Measurements from ENCODE around the gene PPP1R16B.

The PPP1R16B gene

GRCh38 chr20:38941726-38942389, 136.4 kb downstream of the PPP1R16B start:
- Histone ChIP-seq H3F3A (ENCODE audit: insufficient read depth) (0 out of 2 replicates have a peak, but pooled peaks cover 7% of the 10 kb centered on the region), H3K4me3 (ENCODE audit: insufficient read depth, low read length, poor library complexity, severe bottlenecking) (no peak overlapping the region), H3K36me3 (ENCODE audit: low read length) (peaks cover 33% of the 10 kb centered on the region; the same call in 1 of the 2 replicates), H3K79me2 (ENCODE audit: insufficient read depth, low read length) (peaks cover 76% of the 10 kb centered on the region), H3K27ac (ENCODE audit: low read depth, low read length) (no peak overlapping the region), H4K20me1 (ENCODE audit: low read depth, low read length) (peaks cover 27% of the 10 kb centered on the region; the same call in 1 of the 2 replicates), H3K9me3 (ENCODE audit: insufficient read depth, low read length) (no peaks in the 10 kb centered on the region), H3K9ac (ENCODE audit: low read length) (no peak overlapping the region), H2AFZ (ENCODE audit: low read depth, low read length, severe bottlenecking) (no peak overlapping the region), H3K9me2 (replicated peaks; ENCODE audit: insufficient read depth, low read length) (no peaks in the 10 kb centered on the region), H3K4me2 (ENCODE audit: low read depth, low read length, poor library complexity, severe bottlenecking) (no peak overlapping the region), H3K27me3 (ENCODE audit: low read length) (no peaks in the 10 kb centered on the region)
- no peak for TF ChIP-seq EZH2phosphoT487 (conservative IDR thresholded peaks at IDR 0.05; ENCODE audit: low read length)
- TF ChIP-seq CTCF (IDR thresholded peaks at IDR 0.05; ENCODE audit: insufficient read depth, low read length, poor library complexity, severe bottlenecking), result no peak

DNA sequence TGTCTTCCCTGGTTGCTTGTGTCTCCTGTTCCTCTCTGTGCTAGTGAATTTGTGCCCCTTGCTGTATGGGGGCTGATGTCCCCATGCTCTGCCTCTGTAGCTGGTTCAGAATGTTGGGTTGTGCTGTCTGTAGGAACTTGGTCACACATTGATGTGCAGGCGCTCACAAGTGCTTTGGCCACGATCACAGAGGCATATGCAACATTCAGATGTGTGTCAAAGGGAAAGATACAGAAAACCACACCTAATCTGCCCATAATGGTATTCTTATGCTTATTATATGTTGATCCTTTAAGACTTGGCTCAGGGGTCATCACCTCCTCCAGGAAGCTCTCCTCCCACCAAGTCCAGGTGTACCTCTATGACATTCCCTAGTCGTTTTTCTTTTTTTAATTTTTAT, 139.5 kb downstream of the PPP1R16B start:
- no peak overlapping the region for H3K4me2 ChIP-seq (ENCODE audit: low read depth, low read length, poor library complexity, severe bottlenecking)
- no peaks in the 10 kb centered on the region for H3K27me3 ChIP-seq (ENCODE audit: low read length)
- TF ChIP-seq CTCF (IDR thresholded peaks at IDR 0.05; ENCODE audit: insufficient read depth, low read length, poor library complexity, severe bottlenecking), result no peak
- TF ChIP-seq EZH2phosphoT487 (conservative IDR thresholded peaks at IDR 0.05; ENCODE audit: low read length), result no peak
- no peaks in the 10 kb centered on the region for H3K9me2 ChIP-seq (replicated peaks; ENCODE audit: insufficient read depth, low read length)
- H3K27ac ChIP-seq (ENCODE audit: low read depth, low read length), result no peak overlapping the region
- no peak overlapping the region for H3K4me3 ChIP-seq (ENCODE audit: insufficient read depth, low read length, poor library complexity, severe bottlenecking)
- H3K79me2 ChIP-seq (ENCODE audit: insufficient read depth, low read length), result peaks cover 54% of the 10 kb centered on the region
- peaks cover 52% of the 10 kb centered on the region for H3K36me3 ChIP-seq (ENCODE audit: low read length)
- H2AFZ ChIP-seq (ENCODE audit: low read depth, low read length, severe bottlenecking), result no peak overlapping the region
- H3F3A ChIP-seq (ENCODE audit: insufficient read depth), result peaks cover 12% of the 10 kb centered on the region; the same call in 1 of the 2 replicates
- no peaks in the 10 kb centered on the region for H3K9me3 ChIP-seq (ENCODE audit: insufficient read depth, low read length)
- peaks cover 18% of the 10 kb centered on the region; the same call in 1 of the 2 replicates for H4K20me1 ChIP-seq (ENCODE audit: low read depth, low read length)
- no peak overlapping the region for H3K9ac ChIP-seq (ENCODE audit: low read length)

DNA sequence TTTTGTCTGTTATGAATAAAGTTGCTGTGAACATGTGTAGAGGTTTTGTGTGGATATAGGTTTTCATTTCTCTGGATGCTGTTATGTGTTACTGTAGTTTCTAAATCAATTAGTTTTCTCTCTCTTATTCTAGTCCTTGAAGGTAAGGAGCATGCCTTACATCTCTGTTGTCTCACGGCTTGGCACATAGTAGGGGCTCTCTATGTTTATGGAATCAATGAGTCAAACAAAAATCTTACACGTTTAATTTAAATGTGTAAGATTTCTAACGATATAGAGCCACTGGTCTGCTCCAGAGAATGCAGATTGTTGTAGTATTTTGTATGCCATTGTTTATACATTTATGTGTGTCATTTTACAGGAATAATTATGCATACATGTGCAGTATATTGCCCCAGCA, 141.3 kb downstream of the PPP1R16B start:
- Histone ChIP-seq H3K27ac (ENCODE audit: low read depth, low read length) (no peak overlapping the region), H3K9me3 (ENCODE audit: insufficient read depth, low read length) (no peaks in the 10 kb centered on the region), H3K36me3 (ENCODE audit: low read length) (peaks cover 68% of the 10 kb centered on the region), H3F3A (ENCODE audit: insufficient read depth) (peaks cover 12% of the 10 kb centered on the region; the same call in 1 of the 2 replicates), H3K9me2 (replicated peaks; ENCODE audit: insufficient read depth, low read length) (no peaks in the 10 kb centered on the region), H3K79me2 (ENCODE audit: insufficient read depth, low read length) (peaks cover 37% of the 10 kb centered on the region), H3K9ac (ENCODE audit: low read length) (no peak overlapping the region), H4K20me1 (ENCODE audit: low read depth, low read length) (peaks cover 11% of the 10 kb centered on the region; the same call in 1 of the 2 replicates), H3K4me3 (ENCODE audit: insufficient read depth, low read length, poor library complexity, severe bottlenecking) (no peak overlapping the region), H2AFZ (ENCODE audit: low read depth, low read length, severe bottlenecking) (no peak overlapping the region), H3K4me2 (ENCODE audit: low read depth, low read length, poor library complexity, severe bottlenecking) (no peak overlapping the region), H3K27me3 (ENCODE audit: low read length) (no peaks in the 10 kb centered on the region)
- TF ChIP-seq CTCF (IDR thresholded peaks at IDR 0.05; ENCODE audit: insufficient read depth, low read length, poor library complexity, severe bottlenecking) (no peak), EZH2phosphoT487 (conservative IDR thresholded peaks at IDR 0.05; ENCODE audit: low read length) (no peak)

All from SU-DHL-6 (cell line).